K562 (cell line): ENCODE measurements around the gene CCT5. TPM values are rescaled to one million over a fixed set of nuclear protein-coding genes. Genes with fewer than 3 reads are reported as not detected.

Experiments used
- BCLAF1 ChIP-seq, 2 experiments: fragments of 450-650 bp in 1 of 2; IDR thresholded peaks; 2 replicates each; pipeline ENCODE4 v1.6.1; 2011 to 2017; ENCODE audit warnings: low read depth in 2 of 2, antibody characterized with exemption in 1 of 2, borderline replicate concordance in 1 of 2, low read length in 1 of 2, mild to moderate bottlenecking in 1 of 2, mixed read lengths in 1 of 2; ENCODE audit not compliant: control insufficient read depth in 1 of 2
- ETS1 ChIP-seq: conservative IDR thresholded peaks from 2 replicates; pipeline ENCODE4 v1.6.1; 2011; ENCODE audit warnings: low read depth, mild to moderate bottlenecking, low read length; ENCODE audit not compliant: control insufficient read depth
- FOXO4 ChIP-seq: fragments of 450-650 bp; formaldehyde crosslinking; IDR thresholded peaks from 2 replicates; pipeline ENCODE4 v1.4.0; 2020; ENCODE audit warnings: mild to moderate bottlenecking, moderate library complexity
- FUS ChIP-seq: fragments of 200-400 bp; formaldehyde crosslinking; optimal IDR thresholded peaks from 2 replicates; pipeline ENCODE3; 2017; ENCODE audit warnings: low read depth, low read length
- KAT7 ChIP-seq: sonication (generic); formaldehyde crosslinking; IDR thresholded peaks from 2 replicates; pipeline ENCODE4 v1.8.0; 2022; ENCODE audit warnings: missing genetic modification reagents, mild to moderate bottlenecking, borderline replicate concordance
- NELFE ChIP-seq: IDR thresholded peaks from 2 replicates; pipeline ENCODE4 v1.6.1; 2011; ENCODE audit warnings: mild to moderate bottlenecking; ENCODE audit not compliant: insufficient read depth, insufficient read length
- NFYB ChIP-seq: IDR thresholded peaks from 2 replicates; pipeline ENCODE4 v1.6.1; 2011; ENCODE audit warnings: mild to moderate bottlenecking, moderate library complexity; ENCODE audit not compliant: insufficient read length; ENCODE audit errors: extremely low read depth
- POLR3A ChIP-seq: IDR thresholded peaks from 2 replicates; pipeline ENCODE4 v1.6.1; 2011; ENCODE audit warnings: borderline replicate concordance, mild to moderate bottlenecking, moderate library complexity; ENCODE audit not compliant: insufficient read length, insufficient read depth; ENCODE audit errors: extremely low read depth
- RERE ChIP-seq: sonication (generic); formaldehyde crosslinking; IDR thresholded peaks from 2 replicates; pipeline ENCODE4 v1.8.0; 2023; ENCODE audit warnings: missing genetic modification reagents, mild to moderate bottlenecking, borderline replicate concordance
- SP2 ChIP-seq: IDR thresholded peaks from 2 replicates; pipeline ENCODE4 v1.6.1; 2011; ENCODE audit warnings: mild to moderate bottlenecking, low read depth, low read length, moderate library complexity; ENCODE audit not compliant: poor library complexity, severe bottlenecking; ENCODE audit errors: extremely low read depth
- TEAD1 ChIP-seq, 2 experiments: fragments of 450-650 bp in 1 of 2; sonication (generic) in 1 of 2; formaldehyde crosslinking; IDR thresholded peaks; 2 replicates each; pipeline versions ENCODE4 v1.4.0 to v1.8.0; 2020 to 2022; ENCODE audit warnings: mild to moderate bottlenecking in 2 of 2, missing genetic modification reagents in 1 of 2
- ZBTB17 ChIP-seq: fragments of 450-650 bp; formaldehyde crosslinking; IDR thresholded peaks from 2 replicates; pipeline ENCODE4 v1.4.0; 2020; ENCODE audit warnings: mild to moderate bottlenecking
- ZFPM2 ChIP-seq: fragments of 250-450 bp; sonication (Bioruptor Pico); IDR thresholded peaks from 2 replicates; pipeline ENCODE4 v1.5.1; 2022; ENCODE audit warnings: mild to moderate bottlenecking
- ZNF184 ChIP-seq: sonication (generic); formaldehyde crosslinking; IDR thresholded peaks from 2 replicates; pipeline ENCODE4 v1.5.0; 2020; ENCODE audit warnings: missing genetic modification reagents
- ZNF561 ChIP-seq: fragments of 450-650 bp; formaldehyde crosslinking; conservative IDR thresholded peaks from 2 replicates; pipeline ENCODE4 v1.4.0; 2020; ENCODE audit warnings: mild to moderate bottlenecking, moderate library complexity
- polyA plus RNA-seq, 8 experiments: library from polyadenylated mRNA; depleted of rRNA in 4 of 8; stranded (reverse) in 5 of 8; unstranded in 3 of 8; fragments of >200 nt; fragmentation: Nextera tagmentation in 2 of 8; fragmentation: Illumina TruSeq in 1 of 8; extraction: Ambion mirVana in 2 of 8; extraction: Trizol in 1 of 8; gene quantifications; 2 replicates each; pipeline versions ENCODE4 v1.2.1 to v1.2.3, GENCODE V29; 2011 to 2014; ENCODE audit warnings: inconsistent platforms in 1 of 8, missing spikeins in 1 of 8
- total RNA-seq, 7 experiments: library from RNA; depleted of rRNA in 6 of 7; stranded (reverse); fragments of >200 nt in 6 of 7; fragmentation: Illumina TruSeq in 2 of 7; extraction: Trizol in 2 of 7; gene quantifications; 2 replicates each; pipeline versions ENCODE4 v1.2.1 to v1.2.3, GENCODE V29; 2011 to 2021; ENCODE audit warnings: low replicate concordance in 1 of 7

Gene CCT5
- total and polyA plus RNA-seq, 9 of the 15 experiments (the other 6 are each of a cell fraction or from before 2014, with no cell fraction given) = 782 to 1,606 (median 1,153) TPM

- TF ChIP-seq FOXO4 (CRISPR knock-in tag) = no peak
- no peak for TF ChIP-seq ZFPM2 (CRISPR knock-in tag)
- no peak for TF ChIP-seq ZNF184 (CRISPR knock-in tag)
- no peak for TF ChIP-seq NELFE
- no peak for TF ChIP-seq KAT7 (CRISPR knock-in tag)
- no peak for TF ChIP-seq POLR3A
- no peak for TF ChIP-seq ZBTB17 (CRISPR knock-in tag)
- no peak for TF ChIP-seq NFYB
- TF ChIP-seq FUS = no peak
- no peak for TF ChIP-seq ZNF561
- TF ChIP-seq ETS1 = no peak; the same call in 1 of the 2 replicates
- TF ChIP-seq RERE (CRISPR knock-in tag) = no peak
- TF ChIP-seq TEAD1 (CRISPR knock-in tag; IDR thresholded peaks at IDR 0.05) = 0 out of 4 replicates have a peak, but pooled peaks of 1 of the 2 experiments have one; percentile 44
- no peak for TF ChIP-seq BCLAF1 (IDR thresholded peaks at IDR 0.05; ENCODE audit: borderline replicate concordance in 1 of 2, control insufficient read depth in 1 of 2, low read depth in 2 of 2, low read length in 1 of 2)
- no peak for TF ChIP-seq SP2
Observed at GRCh38 chr5:10304932-10305331, 54.9 kb downstream of the CCT5 start (continued).
